HepG2 (cell line): Measurements from ENCODE around the gene PARD3.

ENCODE experiments used
- CBX2 ChIP-seq, 2 experiments: fragments of 200-600 bp in 1 of 2; sonication (generic); formaldehyde crosslinking in 1 of 2; IDR thresholded peaks; 2 replicates each; pipeline versions ENCODE4 v1.7.0 to v1.8.1; 2018 to 2022; ENCODE audit warnings: low read depth in 2 of 2, low read length in 1 of 2, mild to moderate bottlenecking in 1 of 2, missing genetic modification reagents in 1 of 2
- ELF1 ChIP-seq: sonication (generic); formaldehyde crosslinking; IDR thresholded peaks from 2 replicates; pipeline ENCODE4 v1.4.0; 2020; ENCODE audit warnings: missing genetic modification reagents
- NFIC ChIP-seq: IDR thresholded peaks from 2 replicates; pipeline ENCODE4 v1.6.1; 2012; ENCODE audit warnings: mild to moderate bottlenecking, low read length, inconsistent platforms
- POLR2A ChIP-seq, 2 experiments: IDR thresholded peaks; 2 replicates each; pipeline ENCODE4 v1.6.1; 2011; ENCODE audit warnings: low read depth in 2 of 2, low read length in 2 of 2, mild to moderate bottlenecking in 1 of 2, moderate library complexity in 1 of 2; ENCODE audit not compliant: insufficient read depth in 1 of 2
- ZNF629 ChIP-seq: sonication (generic); formaldehyde crosslinking; conservative IDR thresholded peaks from 2 replicates; pipeline ENCODE4 v1.5.0; 2020; ENCODE audit warnings: missing genetic modification reagents
- ZSCAN29 ChIP-seq: sonication (generic); formaldehyde crosslinking; conservative IDR thresholded peaks from 2 replicates; pipeline ENCODE4 v1.4.0; 2020; ENCODE audit warnings: mild to moderate bottlenecking, missing genetic modification reagents
- TF ChIP-seq, protein P1 (sequence below): sonication (generic); formaldehyde crosslinking; IDR thresholded peaks from 2 replicates; pipeline ENCODE4 v1.5.0; 2020; ENCODE audit warnings: missing genetic modification reagents
- TF ChIP-seq, protein P2 (sequence below): sonication (generic); formaldehyde crosslinking; conservative IDR thresholded peaks from 2 replicates; pipeline ENCODE4 v1.4.0; 2020; ENCODE audit warnings: missing genetic modification reagents
- TF ChIP-seq, protein P3 (sequence below): sonication (generic); formaldehyde crosslinking; IDR thresholded peaks from 2 replicates; pipeline ENCODE4 v1.5.0; 2020; ENCODE audit warnings: mild to moderate bottlenecking, missing genetic modification reagents, moderate library complexity
- TF ChIP-seq, protein P4 (sequence below): sonication (generic); formaldehyde crosslinking; IDR thresholded peaks from 2 replicates; pipeline ENCODE4 v1.4.0; 2020; ENCODE audit warnings: low read depth, missing genetic modification reagents
- TF ChIP-seq, protein P5 (sequence below): sonication (generic); formaldehyde crosslinking; IDR thresholded peaks from 2 replicates; pipeline ENCODE4 v1.5.1; 2020; ENCODE audit warnings: mild to moderate bottlenecking, missing genetic modification reagents, moderate library complexity
- TF ChIP-seq, protein P6 (sequence below): sonication (generic); formaldehyde crosslinking; IDR thresholded peaks from 2 replicates; pipeline ENCODE4 v1.8.1; 2023; ENCODE audit warnings: mild to moderate bottlenecking, missing genetic modification reagents, borderline replicate concordance

DNA sequence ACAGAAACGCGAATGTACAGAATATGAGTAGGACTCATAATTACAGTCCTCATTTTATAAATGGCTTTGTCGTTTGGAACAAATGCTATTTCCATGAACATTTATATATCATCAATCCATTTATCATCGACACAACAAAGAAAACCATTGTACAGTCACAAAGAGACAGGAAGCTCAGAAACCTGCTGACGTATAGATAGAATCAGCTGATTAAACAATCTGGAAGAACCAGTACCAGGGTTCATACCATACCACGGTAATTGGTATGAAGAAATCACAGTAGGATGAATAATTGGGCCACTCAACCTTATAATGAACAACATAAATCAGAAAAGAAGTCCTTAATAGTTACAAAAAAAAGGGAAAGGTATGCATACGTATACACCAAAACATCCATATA is 295.0 kb downstream of the PARD3 start:
- TF ChIP-seq ELF1 (CRISPR knock-in tag): no peak
- TF ChIP-seq, protein P1, sequence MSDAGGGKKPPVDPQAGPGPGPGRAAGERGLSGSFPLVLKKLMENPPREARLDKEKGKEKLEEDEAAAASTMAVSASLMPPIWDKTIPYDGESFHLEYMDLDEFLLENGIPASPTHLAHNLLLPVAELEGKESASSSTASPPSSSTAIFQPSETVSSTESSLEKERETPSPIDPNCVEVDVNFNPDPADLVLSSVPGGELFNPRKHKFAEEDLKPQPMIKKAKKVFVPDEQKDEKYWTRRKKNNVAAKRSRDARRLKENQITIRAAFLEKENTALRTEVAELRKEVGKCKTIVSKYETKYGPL: no peak
- TF ChIP-seq, protein P2, sequence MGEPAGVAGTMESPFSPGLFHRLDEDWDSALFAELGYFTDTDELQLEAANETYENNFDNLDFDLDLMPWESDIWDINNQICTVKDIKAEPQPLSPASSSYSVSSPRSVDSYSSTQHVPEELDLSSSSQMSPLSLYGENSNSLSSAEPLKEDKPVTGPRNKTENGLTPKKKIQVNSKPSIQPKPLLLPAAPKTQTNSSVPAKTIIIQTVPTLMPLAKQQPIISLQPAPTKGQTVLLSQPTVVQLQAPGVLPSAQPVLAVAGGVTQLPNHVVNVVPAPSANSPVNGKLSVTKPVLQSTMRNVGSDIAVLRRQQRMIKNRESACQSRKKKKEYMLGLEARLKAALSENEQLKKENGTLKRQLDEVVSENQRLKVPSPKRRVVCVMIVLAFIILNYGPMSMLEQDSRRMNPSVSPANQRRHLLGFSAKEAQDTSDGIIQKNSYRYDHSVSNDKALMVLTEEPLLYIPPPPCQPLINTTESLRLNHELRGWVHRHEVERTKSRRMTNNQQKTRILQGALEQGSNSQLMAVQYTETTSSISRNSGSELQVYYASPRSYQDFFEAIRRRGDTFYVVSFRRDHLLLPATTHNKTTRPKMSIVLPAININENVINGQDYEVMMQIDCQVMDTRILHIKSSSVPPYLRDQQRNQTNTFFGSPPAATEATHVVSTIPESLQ (CRISPR knock-in tag): no peak
- TF ChIP-seq, protein P3, sequence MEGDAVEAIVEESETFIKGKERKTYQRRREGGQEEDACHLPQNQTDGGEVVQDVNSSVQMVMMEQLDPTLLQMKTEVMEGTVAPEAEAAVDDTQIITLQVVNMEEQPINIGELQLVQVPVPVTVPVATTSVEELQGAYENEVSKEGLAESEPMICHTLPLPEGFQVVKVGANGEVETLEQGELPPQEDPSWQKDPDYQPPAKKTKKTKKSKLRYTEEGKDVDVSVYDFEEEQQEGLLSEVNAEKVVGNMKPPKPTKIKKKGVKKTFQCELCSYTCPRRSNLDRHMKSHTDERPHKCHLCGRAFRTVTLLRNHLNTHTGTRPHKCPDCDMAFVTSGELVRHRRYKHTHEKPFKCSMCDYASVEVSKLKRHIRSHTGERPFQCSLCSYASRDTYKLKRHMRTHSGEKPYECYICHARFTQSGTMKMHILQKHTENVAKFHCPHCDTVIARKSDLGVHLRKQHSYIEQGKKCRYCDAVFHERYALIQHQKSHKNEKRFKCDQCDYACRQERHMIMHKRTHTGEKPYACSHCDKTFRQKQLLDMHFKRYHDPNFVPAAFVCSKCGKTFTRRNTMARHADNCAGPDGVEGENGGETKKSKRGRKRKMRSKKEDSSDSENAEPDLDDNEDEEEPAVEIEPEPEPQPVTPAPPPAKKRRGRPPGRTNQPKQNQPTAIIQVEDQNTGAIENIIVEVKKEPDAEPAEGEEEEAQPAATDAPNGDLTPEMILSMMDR (CRISPR knock-in tag): no peak
- no peak for TF ChIP-seq ZNF629
- TF ChIP-seq, protein P4, sequence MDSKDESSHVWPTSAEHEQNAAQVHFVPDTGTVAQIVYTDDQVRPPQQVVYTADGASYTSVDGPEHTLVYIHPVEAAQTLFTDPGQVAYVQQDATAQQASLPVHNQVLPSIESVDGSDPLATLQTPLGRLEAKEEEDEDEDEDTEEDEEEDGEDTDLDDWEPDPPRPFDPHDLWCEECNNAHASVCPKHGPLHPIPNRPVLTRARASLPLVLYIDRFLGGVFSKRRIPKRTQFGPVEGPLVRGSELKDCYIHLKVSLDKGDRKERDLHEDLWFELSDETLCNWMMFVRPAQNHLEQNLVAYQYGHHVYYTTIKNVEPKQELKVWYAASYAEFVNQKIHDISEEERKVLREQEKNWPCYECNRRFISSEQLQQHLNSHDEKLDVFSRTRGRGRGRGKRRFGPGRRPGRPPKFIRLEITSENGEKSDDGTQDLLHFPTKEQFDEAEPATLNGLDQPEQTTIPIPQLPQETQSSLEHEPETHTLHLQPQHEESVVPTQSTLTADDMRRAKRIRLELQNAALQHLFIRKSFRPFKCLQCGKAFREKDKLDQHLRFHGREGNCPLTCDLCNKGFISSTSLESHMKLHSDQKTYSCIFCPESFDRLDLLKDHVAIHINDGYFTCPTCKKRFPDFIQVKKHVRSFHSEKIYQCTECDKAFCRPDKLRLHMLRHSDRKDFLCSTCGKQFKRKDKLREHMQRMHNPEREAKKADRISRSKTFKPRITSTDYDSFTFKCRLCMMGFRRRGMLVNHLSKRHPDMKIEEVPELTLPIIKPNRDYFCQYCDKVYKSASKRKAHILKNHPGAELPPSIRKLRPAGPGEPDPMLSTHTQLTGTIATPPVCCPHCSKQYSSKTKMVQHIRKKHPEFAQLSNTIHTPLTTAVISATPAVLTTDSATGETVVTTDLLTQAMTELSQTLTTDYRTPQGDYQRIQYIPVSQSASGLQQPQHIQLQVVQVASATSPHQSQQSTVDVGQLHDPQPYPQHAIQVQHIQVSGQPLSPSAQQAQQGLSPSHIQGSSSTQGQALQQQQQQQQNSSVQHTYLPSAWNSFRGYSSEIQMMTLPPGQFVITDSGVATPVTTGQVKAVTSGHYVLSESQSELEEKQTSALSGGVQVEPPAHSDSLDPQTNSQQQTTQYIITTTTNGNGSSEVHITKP (CRISPR knock-in tag): no peak
- no peak for TF ChIP-seq ZSCAN29 (CRISPR knock-in tag)
- TF ChIP-seq, protein P5, sequence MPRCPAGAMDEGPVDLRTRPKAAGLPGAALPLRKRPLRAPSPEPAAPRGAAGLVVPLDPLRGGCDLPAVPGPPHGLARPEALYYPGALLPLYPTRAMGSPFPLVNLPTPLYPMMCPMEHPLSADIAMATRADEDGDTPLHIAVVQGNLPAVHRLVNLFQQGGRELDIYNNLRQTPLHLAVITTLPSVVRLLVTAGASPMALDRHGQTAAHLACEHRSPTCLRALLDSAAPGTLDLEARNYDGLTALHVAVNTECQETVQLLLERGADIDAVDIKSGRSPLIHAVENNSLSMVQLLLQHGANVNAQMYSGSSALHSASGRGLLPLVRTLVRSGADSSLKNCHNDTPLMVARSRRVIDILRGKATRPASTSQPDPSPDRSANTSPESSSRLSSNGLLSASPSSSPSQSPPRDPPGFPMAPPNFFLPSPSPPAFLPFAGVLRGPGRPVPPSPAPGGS (CRISPR knock-in tag): no peak
- TF ChIP-seq, protein P6, sequence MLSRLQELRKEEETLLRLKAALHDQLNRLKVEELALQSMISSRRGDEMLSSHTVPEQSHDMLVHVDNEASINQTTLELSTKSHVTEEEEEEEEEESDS (CRISPR knock-in tag): no peak
- TF ChIP-seq POLR2A (IDR thresholded peaks at IDR 0.05; ENCODE audit: insufficient read depth in 1 of 2, low read depth in 2 of 2, low read length in 2 of 2): no peak
- TF ChIP-seq NFIC: no peak
- TF ChIP-seq CBX2 (IDR thresholded peaks at IDR 0.05; ENCODE audit: low read depth, low read length): no peak
- no peak for TF ChIP-seq CBX2 (CRISPR knock-in tag; IDR thresholded peaks at IDR 0.05; ENCODE audit: low read depth)
